Tibial artery (tissue), 4 donors: ENCODE results near the gene HOXA10.

Experiments used
- DNase-seq, 2 donors: peaks; one replicate each; pipeline ENCODE4 v3.0.0-alpha.2; 2019
- H3K27ac ChIP-seq, 2 donors: fragments of 200-600 bp; sonication (generic) in 1 of 2; 1 replicate in 1 of 2; 2 replicates in 1 of 2; pipeline ENCODE4 v1.5.1; 2018 to 2019; ENCODE audit warnings: mild to moderate bottlenecking in 1 of 2
- H3K27me3 ChIP-seq, 2 donors: fragments of 200-600 bp; sonication (generic) in 1 of 2; one replicate each; pipeline versions ENCODE4 v1.5.1 to v1.6.0; 2016 to 2019
- H3K36me3 ChIP-seq, 3 donors: fragments of 200-600 bp; sonication (generic) in 2 of 3; one replicate each; pipeline ENCODE4 v1.5.1; 2016 to 2019; ENCODE audit warnings: mild to moderate bottlenecking in 2 of 3
- H3K4me1 ChIP-seq, 4 donors: fragments of 200-600 bp; sonication (generic) in 2 of 4; 1 replicate in 3 of 4; 2 replicates in 1 of 4; pipeline ENCODE4 v1.5.1; 2016 to 2019
- H3K4me3 ChIP-seq, 2 donors: fragments of 200-600 bp; sonication (generic) in 1 of 2; 1 replicate in 1 of 2; 2 replicates in 1 of 2; pipeline ENCODE4 v1.5.1; 2018 to 2019; ENCODE audit warnings: mild to moderate bottlenecking in 2 of 2
- H3K9me3 ChIP-seq, 3 donors: fragments of 200-600 bp; sonication (generic) in 1 of 3; one replicate each; pipeline ENCODE4 v1.5.1; 2016 to 2019
- CTCF ChIP-seq, 2 experiments: fragments of 200-600 bp in 1 of 2; fragments of 450-650 bp in 1 of 2; IDR thresholded peaks; one replicate each; pipeline ENCODE4 v1.5.1; 2017 to 2019; ENCODE audit warnings: antibody characterized with exemption in 2 of 2, mild to moderate bottlenecking in 1 of 2, moderate library complexity in 1 of 2
- intact Hi-C: fragments of 100-400 bp; cut with DNase I; formaldehyde crosslinking; loops from one replicate; pipeline ENCODE4 v1.15.0; 2023; ENCODE audit warnings: low total_unique reads

The HOXA10 gene

GRCh38 chr7:27157702-27158431 lies 16.3 kb downstream of the HOXA10 start:
- Histone ChIP-seq H3K9me3 (no peaks in the 10 kb centered on the region), H3K36me3 (no peaks in the 10 kb centered on the region), H3K27me3 (no peaks in the 10 kb centered on the region), H3K4me1 (peaks cover 0 to 48% (median 35%) of the 10 kb centered on the region in 4 donors), H3K4me3 (no peak overlapping the region), H3K27ac (no peak overlapping the region)
- no peak for TF ChIP-seq CTCF (IDR thresholded peaks at IDR 0.05)
- DNase-seq: peak in 1 of 2 donors; percentile 66
- intact Hi-C loops: loop anchor here (5.0 kb wide), 1 partner anchor 296 kb away; the partner anchor contains the start of gene SKAP2

- peak overlapping the region; percentile 62 to 75 for H3K4me3 ChIP-seq
- peaks cover 0 to 44% (median 36%) of the 10 kb centered on the region in 4 donors for H3K4me1 ChIP-seq
- no peaks in the 10 kb centered on the region for H3K9me3 ChIP-seq
- no peaks in the 10 kb centered on the region for H3K27me3 ChIP-seq
- TF ChIP-seq CTCF (IDR thresholded peaks at IDR 0.05): no peak
- DNase-seq: no peak
- H3K36me3 ChIP-seq: no peaks in the 10 kb centered on the region
- intact Hi-C loops: loop anchor here (5.0 kb wide), 1 partner anchor 295 kb away; the partner anchor contains the start of gene SKAP2
- H3K27ac ChIP-seq: peak overlapping the region; percentile 78 to 84
Measured at GRCh38 chr7:27156916-27157701, 17.0 kb downstream of the HOXA10 start.

- H3K9me3 ChIP-seq: no peaks in the 10 kb centered on the region
Measured at GRCh38 chr7:27156508-27156898, 17.6 kb downstream of the HOXA10 start, which contains the start of gene HOXA7. HOXA7 (minus strand) TSS chr7:27156675; CDS start chr7:27156545, 130 bp downstream.

GRCh38 chr7:27155816-27156507 lies 18.2 kb downstream of the HOXA10 start:
- H3K27me3 ChIP-seq: no peaks in the 10 kb centered on the region
- no peaks in the 10 kb centered on the region for H3K36me3 ChIP-seq
- peak overlapping the region; percentile 78 to 84 for H3K27ac ChIP-seq
- peak overlapping the region; percentile 62 to 75 for H3K4me3 ChIP-seq
- DNase-seq: peak in 1 of 2 donors; percentile 77
- peaks cover 0 to 36% (median 27%) of the 10 kb centered on the region in 4 donors for H3K4me1 ChIP-seq
- no peaks in the 10 kb centered on the region for H3K9me3 ChIP-seq
- no peak for TF ChIP-seq CTCF (IDR thresholded peaks at IDR 0.05)
- intact Hi-C loops: loop anchor here (5.0 kb wide), 1 partner anchor 294 kb away; the partner anchor contains the start of gene SKAP2

More at GRCh38 chr7:27156508-27156898, 17.6 kb downstream of the HOXA10 start, which contains the start of gene HOXA7:
- intact Hi-C loops: loop anchor here (5.0 kb wide), 1 partner anchor 294 kb away; the partner anchor contains the start of gene SKAP2
- Histone ChIP-seq H3K36me3 (no peaks in the 10 kb centered on the region), H3K27ac (peak within 1 kb of the TSS; percentile 78 to 84), H3K4me3 (peak within 1 kb of the TSS; percentile 62 to 75), H3K27me3 (no peaks in the 10 kb centered on the region), H3K4me1 (peaks cover 0 to 40% (median 31%) of the 10 kb centered on the region in 4 donors)
- TF ChIP-seq CTCF (IDR thresholded peaks at IDR 0.05): no peak
- peak in 1 of 2 donors; percentile 89 for DNase-seq
